Prostate gland (tissue), 2 donors: ENCODE measurements around the gene RPS3.

Experiments used
- POLR2A ChIP-seq: fragments of 450-650 bp; IDR thresholded peaks from one replicate; pipeline ENCODE4 v1.6.1; 2016; ENCODE audit warnings: antibody characterized with exemption, mild to moderate bottlenecking
- POLR2AphosphoS5 ChIP-seq: sonication (generic); formaldehyde crosslinking; IDR thresholded peaks from one replicate; pipeline ENCODE4 v1.6.1; 2017; ENCODE audit warnings: antibody characterized with exemption
- TF ChIP-seq, protein P1 (sequence below), 4 experiments: fragments of 200-600 bp in 2 of 4; fragments of 450-650 bp in 2 of 4; sonication (generic) in 2 of 4; IDR thresholded peaks; 1 replicate in 3 of 4; 2 replicates in 1 of 4; pipeline ENCODE4 v1.5.1; 2016 to 2019; ENCODE audit warnings: antibody characterized with exemption in 4 of 4, mild to moderate bottlenecking in 2 of 4, moderate library complexity in 2 of 4

- TF ChIP-seq, protein P1, sequence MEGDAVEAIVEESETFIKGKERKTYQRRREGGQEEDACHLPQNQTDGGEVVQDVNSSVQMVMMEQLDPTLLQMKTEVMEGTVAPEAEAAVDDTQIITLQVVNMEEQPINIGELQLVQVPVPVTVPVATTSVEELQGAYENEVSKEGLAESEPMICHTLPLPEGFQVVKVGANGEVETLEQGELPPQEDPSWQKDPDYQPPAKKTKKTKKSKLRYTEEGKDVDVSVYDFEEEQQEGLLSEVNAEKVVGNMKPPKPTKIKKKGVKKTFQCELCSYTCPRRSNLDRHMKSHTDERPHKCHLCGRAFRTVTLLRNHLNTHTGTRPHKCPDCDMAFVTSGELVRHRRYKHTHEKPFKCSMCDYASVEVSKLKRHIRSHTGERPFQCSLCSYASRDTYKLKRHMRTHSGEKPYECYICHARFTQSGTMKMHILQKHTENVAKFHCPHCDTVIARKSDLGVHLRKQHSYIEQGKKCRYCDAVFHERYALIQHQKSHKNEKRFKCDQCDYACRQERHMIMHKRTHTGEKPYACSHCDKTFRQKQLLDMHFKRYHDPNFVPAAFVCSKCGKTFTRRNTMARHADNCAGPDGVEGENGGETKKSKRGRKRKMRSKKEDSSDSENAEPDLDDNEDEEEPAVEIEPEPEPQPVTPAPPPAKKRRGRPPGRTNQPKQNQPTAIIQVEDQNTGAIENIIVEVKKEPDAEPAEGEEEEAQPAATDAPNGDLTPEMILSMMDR (IDR thresholded peaks at IDR 0.05): no peak
- peak; percentile 4 for TF ChIP-seq POLR2AphosphoS5
- no peak for TF ChIP-seq POLR2A
Observed at GRCh38 chr11:75350743-75351540, 48.4 kb upstream of the RPS3 start.
